GM21737 (cell line): ENCODE results near the gene BRINP2.

Experiments used
- ATAC-seq: cut with Tn5 transposase; IDR thresholded peaks from one replicate; pipeline ENCODE4 v1.9.1; 2021; ENCODE audit warnings: mild to moderate bottlenecking, moderate library complexity; ENCODE audit not compliant: unreplicated experiment

The BRINP2 gene

GRCh38 chr1:177219554-177220458 is 49.0 kb downstream of the BRINP2 start:
- ATAC-seq = no peak

- ATAC-seq = no peak
Measured at GRCh38 chr1:177223359-177223758, 52.6 kb downstream of the BRINP2 start.

DNA sequence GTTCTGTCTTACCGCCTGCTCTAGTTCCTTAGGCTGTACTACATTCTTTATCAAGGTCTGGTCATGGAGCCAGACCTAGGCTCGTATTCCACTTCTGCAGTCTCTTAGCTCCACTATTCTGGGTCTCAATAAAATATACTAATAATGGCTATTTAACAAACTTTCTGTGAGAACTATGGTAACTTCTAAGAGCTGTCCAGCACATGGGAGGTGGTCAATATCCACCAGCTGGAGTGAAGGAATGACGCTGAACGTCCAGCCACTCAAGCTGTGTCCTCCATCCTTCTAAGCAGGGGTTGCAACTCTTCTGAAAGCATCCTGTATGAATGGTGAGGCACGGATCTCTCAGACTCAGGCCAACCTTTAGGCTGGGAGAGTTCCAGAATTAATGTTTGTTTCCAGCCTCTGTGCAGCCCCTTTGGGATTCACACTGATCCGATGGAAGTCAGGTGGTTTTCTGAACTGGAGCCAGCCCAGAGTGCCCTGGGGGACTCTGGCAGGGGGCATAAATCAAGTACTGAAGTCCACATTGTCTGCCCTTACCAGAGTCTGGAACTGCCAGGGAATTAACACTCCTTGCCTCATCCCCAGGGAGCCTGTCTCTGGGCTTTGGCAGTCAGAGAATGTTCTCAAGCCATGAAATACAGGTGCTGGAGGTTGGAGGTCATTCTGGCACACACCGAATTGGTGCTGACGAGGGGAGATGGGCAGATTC is 57.4 kb downstream of the BRINP2 start:
- ATAC-seq = no peak

DNA sequence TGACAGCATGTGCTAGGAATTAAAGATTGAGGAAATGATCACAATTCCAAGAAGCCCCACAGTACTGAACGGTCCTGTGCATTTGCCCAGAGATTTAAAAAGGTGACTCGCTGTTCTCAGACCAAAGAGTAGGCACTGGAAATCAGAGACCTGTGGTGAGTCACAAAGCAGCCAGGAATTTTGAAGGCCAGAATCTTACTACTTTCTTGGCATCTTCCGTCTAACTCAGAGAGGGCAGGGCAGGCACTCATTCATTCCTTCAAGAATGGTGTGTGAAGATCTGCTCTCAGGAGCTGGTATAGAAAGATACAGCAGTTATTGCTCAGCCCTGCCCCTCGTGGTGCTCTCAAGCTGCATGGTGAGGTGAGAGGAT is 57.9 kb downstream of the BRINP2 start:
- no peak for ATAC-seq

GRCh38 chr1:177229781-177230180 is 59.0 kb downstream of the BRINP2 start:
- no peak for ATAC-seq

DNA sequence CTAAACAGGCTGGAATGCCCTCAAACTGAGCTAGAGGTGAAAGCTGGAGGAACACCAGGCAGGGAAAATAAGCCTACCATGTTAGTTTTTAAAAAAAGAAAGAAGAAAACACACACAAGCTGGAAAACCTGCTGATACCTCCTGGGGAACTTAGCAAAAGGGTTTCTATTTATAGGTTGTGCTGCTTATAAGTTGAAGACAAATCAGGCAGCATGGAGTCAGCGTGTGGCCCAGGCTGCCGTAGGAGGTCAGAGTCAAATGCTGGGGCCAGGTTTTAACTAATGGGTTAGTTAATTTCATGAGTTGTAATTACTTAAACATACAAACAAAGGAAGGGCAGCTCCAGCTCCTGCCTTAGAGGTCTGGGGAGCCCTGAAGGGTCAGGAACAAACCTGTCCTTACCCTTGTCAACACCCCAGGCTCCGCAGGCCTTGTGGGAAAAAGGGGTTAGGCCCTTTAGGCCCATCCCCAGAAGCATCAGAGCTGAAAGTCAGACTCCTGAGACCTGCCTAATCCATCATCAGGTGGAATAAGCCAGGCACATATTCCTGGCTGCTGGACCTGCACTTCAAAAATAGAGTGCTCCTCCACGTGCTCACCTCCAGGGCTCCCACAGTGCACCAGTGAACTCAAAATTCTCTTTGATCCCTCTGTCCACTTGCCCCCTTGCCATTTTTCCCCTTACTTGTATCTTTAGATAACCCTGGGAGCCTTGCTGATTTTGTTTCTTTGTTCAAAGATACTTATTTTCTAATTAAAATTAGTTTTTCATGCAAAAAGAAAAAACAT is 59.7 kb downstream of the BRINP2 start:
- ATAC-seq = no peak

- ATAC-seq = no peak
Measured at GRCh38 chr1:177235350-177235749, 64.6 kb downstream of the BRINP2 start.

- no peak for ATAC-seq
Measured at GRCh38 chr1:177236962-177237361, 66.2 kb downstream of the BRINP2 start.

DNA sequence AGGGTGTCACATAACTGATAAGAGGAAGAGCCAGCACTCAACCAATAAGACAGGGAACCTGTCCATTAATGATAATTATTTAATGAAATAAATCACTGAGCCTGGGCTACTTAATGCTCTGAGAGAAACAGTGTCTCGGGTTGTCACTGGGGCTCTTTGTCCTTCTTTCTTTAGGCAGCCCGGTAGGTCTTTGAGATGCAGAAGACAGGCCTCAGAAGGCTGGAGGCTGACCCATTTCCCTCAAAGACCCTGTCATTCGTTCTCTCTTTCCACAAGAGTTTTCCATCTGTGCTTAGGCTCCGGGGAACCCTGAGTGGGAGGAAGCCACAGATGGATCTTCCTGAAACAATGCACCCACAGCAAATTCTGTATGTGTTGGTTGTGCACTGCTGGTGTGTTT is 68.2 kb downstream of the BRINP2 start:
- ATAC-seq = no peak

DNA sequence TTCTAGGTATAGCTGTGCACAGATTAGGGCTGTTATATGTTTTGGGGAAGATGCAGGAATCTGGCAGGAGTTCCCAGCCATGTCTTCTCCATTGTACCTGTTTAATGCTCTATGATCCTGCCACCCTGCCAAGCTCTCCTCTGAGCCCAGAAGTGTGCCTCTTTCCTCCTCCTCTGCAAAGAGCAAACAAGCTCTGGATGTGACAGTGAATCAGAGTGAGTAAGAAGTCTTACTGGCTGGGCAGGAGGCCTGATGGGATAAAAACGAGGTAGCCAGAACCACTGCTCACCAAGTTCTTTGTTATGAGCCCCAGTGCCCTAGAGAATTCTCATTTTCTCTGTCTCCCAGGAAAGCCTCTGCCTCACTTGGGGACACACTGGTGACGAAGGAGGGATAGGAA is 69.0 kb downstream of the BRINP2 start:
- no peak for ATAC-seq

GRCh38 chr1:177243773-177244172 is 73.0 kb downstream of the BRINP2 start:
- no peak for ATAC-seq

DNA sequence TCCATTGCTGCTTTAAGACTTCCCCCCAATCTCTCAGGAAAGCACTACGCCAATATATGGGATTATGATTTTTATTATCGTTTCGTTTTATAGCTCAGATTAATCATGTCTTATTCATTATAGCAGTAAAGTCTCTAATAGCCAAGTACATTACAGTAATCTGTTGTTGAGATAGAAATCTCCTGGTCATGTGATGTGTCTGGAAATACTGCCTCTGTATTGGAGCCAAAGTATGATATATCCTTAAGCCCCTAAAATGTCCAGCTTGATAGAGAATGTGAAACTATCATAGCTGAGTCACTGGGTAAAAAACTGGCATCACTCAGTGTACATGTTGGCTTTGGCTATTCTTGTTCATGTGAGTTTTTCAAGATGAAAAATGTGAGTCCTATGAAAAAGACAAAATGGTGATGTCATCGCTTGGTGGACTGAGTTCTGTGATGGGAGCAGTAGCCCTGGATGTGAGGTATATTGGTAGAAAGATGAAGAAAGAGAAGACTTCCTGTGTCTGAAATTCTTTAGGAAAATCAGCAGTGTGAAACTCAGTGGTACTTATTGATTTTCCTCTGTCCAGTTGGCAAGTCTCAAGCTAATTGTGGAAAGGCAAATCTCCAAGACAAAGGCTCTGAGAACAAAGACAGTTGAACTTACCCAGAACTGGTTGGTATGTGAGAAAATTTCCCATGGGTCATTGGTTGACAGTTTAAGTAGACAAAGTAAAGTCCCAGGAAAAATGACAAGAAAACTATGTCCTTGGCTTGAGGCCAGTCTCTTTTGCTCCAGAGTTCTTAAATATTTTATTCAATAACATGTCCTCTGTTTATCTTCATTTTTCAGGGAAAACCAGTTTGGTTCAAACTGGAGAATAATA is 76.2 kb downstream of the BRINP2 start:
- ATAC-seq = no peak

- ATAC-seq = no peak
Measured at GRCh38 chr1:177247623-177248176, 76.9 kb downstream of the BRINP2 start.

GRCh38 chr1:177248258-177248657 is 77.5 kb downstream of the BRINP2 start:
- no peak for ATAC-seq

GRCh38 chr1:177249231-177249630 is 78.5 kb downstream of the BRINP2 start:
- no peak for ATAC-seq

GRCh38 chr1:177252877-177253276 is 82.1 kb downstream of the BRINP2 start:
- no peak for ATAC-seq

GRCh38 chr1:177255411-177255810 is 84.7 kb downstream of the BRINP2 start:
- no peak for ATAC-seq

DNA sequence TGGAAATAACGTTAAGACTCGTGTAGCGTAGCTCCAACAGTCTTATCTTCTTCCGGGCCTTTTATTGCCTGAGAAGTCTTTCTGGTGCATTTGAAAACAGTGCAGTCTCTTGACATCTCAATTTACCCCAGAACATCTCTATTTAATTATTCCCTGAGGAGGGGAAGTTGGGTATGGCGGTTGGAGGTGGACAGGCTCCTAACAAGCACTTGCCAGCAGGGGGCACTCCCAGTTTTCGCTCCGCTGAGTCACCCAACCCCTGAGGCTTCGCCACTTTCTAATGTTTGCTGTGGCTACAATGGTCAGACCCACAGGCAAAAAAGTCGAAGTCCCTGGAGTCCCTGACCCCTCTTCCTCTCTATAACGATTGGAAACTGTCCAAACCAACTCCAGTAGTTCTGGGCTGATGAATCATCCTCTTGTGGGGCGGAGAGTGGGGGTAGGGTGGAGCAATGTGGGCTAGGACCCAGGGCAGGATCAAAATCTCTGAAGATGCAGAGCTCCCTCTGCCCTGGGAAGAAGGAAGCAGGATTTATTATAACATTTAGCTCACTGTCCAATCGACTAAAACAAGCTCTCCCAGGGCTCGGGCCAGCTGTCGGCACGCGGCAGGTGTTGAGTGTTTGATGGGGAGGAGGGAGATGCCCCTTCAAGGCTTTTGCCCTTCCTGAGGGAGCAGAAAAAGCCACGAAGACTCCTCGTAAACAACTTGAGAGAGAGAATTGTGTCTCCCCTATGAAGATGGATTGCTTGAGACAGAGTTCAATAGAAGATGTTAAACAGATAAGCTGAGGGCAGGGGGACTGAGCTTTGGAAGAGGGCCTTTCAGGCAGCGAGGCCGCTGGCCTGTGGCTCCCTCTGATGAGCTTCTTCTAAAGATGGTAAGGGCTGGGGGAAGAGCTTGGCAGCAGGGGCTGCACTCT is 85.7 kb downstream of the BRINP2 start:
- ATAC-seq = no peak

DNA sequence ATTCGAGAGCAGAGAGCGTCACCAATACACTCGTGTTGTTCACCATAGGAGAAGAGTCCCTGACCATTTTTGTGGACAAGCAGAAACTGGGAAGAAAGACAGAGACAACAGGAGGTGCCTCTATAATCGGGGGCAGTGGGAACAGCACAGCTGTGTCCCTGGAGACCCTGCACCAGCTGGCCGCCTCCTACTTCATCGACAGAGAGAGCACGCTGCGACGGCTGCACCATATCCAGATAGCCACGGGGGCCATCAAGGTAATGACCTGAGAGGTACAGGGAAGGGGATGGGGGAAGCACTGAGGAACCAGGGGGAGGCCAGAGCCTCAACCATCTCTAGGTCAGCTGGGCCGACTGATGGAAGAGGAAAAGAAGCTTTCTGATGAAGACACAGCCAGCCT is 86.4 kb downstream of the BRINP2 start:
- no peak for ATAC-seq
